Dedifferentiated amniotic fluid mesenchymal stem cell (primary cell): ENCODE measurements around the gene CXorf49B.

Experiments used
- DNase-seq: peaks from one replicate; pipeline ENCODE4 v3.0.0-alpha.2; 2016; ENCODE audit errors: extremely low spot score

Gene CXorf49B

DNA sequence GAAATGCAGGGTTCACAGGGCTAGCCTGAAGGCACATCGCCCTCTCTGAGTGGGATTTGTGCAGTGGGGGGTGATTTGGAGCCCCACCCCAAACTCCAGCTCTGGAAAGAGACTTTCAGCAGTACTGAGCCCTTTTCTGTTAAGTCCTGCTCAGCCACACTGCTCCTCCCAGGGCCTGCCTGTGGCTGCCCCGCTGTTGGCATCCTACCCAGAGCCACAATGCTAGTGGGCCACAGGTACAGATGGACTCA lies 52.7 kb downstream of the CXorf49B start:
- DNase-seq = no peak
